ENCODE data around the gene KRTAP5-2. TPM values are rescaled to one million over a fixed set of nuclear protein-coding genes. Genes with fewer than 3 reads are reported as not detected.
A peak's percentile ranks its signal among the peaks of the same experiment; 100 is the strongest.
"Not testable (repeated sequence)": the region's sequence is repeated elsewhere in the genome, so short reads cannot be mapped to it uniquely, and the experiment has no call there.

KRTAP5-2 gene
- total RNA-seq, 1 donor from 2014 or later, result not detected

GRCh38 chr11:1623716-1624115, 25.6 kb upstream of the KRTAP5-2 start:
- Histone ChIP-seq H3K4me1 (no peaks in the 10 kb centered on the region), H3K27ac (no peak overlapping the region), H3K36me3 (no peaks in the 10 kb centered on the region), H3K27me3 (peaks cover 5% of the 10 kb centered on the region), H3K4me3 (no peak overlapping the region), H3K9me3 (no peaks in the 10 kb centered on the region)
- ATAC-seq, result peak; percentile 21
- intact Hi-C loops (cut with DNase I), result no loop called here
- TF ChIP-seq, protein P1, sequence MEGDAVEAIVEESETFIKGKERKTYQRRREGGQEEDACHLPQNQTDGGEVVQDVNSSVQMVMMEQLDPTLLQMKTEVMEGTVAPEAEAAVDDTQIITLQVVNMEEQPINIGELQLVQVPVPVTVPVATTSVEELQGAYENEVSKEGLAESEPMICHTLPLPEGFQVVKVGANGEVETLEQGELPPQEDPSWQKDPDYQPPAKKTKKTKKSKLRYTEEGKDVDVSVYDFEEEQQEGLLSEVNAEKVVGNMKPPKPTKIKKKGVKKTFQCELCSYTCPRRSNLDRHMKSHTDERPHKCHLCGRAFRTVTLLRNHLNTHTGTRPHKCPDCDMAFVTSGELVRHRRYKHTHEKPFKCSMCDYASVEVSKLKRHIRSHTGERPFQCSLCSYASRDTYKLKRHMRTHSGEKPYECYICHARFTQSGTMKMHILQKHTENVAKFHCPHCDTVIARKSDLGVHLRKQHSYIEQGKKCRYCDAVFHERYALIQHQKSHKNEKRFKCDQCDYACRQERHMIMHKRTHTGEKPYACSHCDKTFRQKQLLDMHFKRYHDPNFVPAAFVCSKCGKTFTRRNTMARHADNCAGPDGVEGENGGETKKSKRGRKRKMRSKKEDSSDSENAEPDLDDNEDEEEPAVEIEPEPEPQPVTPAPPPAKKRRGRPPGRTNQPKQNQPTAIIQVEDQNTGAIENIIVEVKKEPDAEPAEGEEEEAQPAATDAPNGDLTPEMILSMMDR (IDR thresholded peaks at IDR 0.05), result no peak
- no peak for DNase-seq

DNA sequence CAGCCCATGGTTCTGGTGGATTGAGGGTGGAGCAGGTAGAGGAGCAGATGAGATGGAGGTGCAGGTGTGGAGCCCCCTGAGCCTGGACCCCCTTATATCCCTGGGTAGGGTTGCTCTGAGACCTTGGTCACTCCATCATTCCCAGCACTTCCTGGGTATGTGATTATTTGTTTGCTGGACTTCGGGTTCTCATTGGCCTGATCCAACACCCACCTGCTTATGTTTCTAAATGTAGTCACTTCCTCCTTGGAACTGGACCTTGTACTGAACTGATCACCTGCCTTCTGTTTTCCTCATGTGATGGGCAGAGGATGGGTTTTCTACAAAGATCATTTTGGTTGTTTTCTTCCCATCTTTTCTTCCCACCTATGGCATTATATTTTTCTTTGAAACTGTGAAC, 24.0 kb upstream of the KRTAP5-2 start, which contains the start of gene KRTAP5-4:
Gene KRTAP5-4 (minus strand): TSS at position 53 of the 400 bp plus-strand sequence. CDS start 45 bp downstream, at position 8.
- no peaks in the 10 kb centered on the region for H3K4me1 ChIP-seq
- ATAC-seq (no peak), DNase-seq (no peak)
- H3K9me3 ChIP-seq, result no peaks in the 10 kb centered on the region
- peaks cover 7% of the 10 kb centered on the region for H3K27me3 ChIP-seq
- no peak within 1 kb of the TSS for H3K27ac ChIP-seq
- H3K4me3 ChIP-seq, result no peak within 1 kb of the TSS
- TF ChIP-seq, protein P1 (IDR thresholded peaks at IDR 0.05), result no peak
- H3K36me3 ChIP-seq, result no peaks in the 10 kb centered on the region
- intact Hi-C loops (cut with DNase I), result no loop called here

- H3K4me1 ChIP-seq, result no peaks in the 10 kb centered on the region
- intact Hi-C loops (cut with DNase I), result no loop called here
- H3K27ac ChIP-seq, result no peak overlapping the region
- DNase-seq, result no peak
- H3K9me3 ChIP-seq, result no peaks in the 10 kb centered on the region
- no peaks in the 10 kb centered on the region for H3K36me3 ChIP-seq
- H3K4me3 ChIP-seq, result no peak overlapping the region
- TF ChIP-seq, protein P1 (IDR thresholded peaks at IDR 0.05), result no peak
- peak; percentile 19 for ATAC-seq
- peaks cover 25% of the 10 kb centered on the region for H3K27me3 ChIP-seq
Observed at GRCh38 chr11:1619449-1619848, 21.4 kb upstream of the KRTAP5-2 start.

DNA sequence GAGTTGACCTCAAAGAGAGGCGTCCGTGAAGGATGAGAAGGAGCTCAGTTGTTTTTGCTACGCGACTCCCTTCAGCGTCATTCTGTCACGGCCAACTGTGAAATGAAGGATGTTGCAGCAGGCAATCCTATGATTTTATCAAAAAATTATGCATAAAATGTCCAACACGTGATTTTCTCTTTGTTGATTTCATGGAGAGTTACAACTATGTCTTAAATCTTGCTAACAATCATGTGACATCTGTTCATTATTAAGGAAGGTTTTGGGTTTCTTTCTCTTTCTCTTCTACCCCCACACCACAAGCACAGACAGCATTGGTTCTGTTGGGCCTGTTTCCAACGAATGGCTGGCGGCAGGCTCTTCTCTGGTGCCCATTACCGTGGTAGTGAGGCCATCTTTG, 20.1 kb upstream of the KRTAP5-2 start:
- H3K27ac ChIP-seq, result no peak overlapping the region
- intact Hi-C loops (cut with DNase I), result no loop called here
- no peaks in the 10 kb centered on the region for H3K4me1 ChIP-seq
- H3K36me3 ChIP-seq, result no peaks in the 10 kb centered on the region
- TF ChIP-seq, protein P1 (IDR thresholded peaks at IDR 0.05), result no peak
- no peaks in the 10 kb centered on the region for H3K9me3 ChIP-seq
- H3K4me3 ChIP-seq, result no peak overlapping the region
- peaks cover 25% of the 10 kb centered on the region for H3K27me3 ChIP-seq
- no peak for ATAC-seq
- DNase-seq, result no peak

DNA sequence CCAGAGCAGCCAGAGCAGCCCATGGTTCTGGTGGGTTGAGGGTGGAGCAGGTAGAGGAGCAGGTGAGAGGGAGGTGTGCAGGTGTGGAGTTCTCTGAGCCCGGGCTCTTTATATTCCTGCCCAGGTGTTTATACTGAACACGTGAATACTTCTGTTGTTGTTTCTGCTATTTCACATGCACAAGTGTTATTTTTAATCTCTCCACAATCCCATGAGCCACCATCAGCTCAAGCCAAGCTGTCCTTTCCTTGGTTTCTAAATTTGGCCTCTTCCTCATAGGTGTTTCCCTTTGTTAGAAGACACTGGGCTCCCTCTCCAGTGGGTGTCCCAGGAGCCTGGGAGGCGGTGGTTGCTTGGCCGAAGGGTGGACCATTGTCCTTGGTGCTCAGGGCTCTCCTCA, 10.3 kb upstream of the KRTAP5-2 start, which contains the start of gene KRTAP5-3:
Gene KRTAP5-3 (minus strand): TSS at position 101 of the 400 bp plus-strand sequence. CDS start 78 bp downstream, at position 23.
- DNase-seq (no peak), ATAC-seq (no peak)
- intact Hi-C loops (cut with DNase I), result no loop called here
- no peak within 1 kb of the TSS for H3K4me3 ChIP-seq
- no peaks in the 10 kb centered on the region for H3K36me3 ChIP-seq
- no peaks in the 10 kb centered on the region for H3K27me3 ChIP-seq
- TF ChIP-seq, protein P1 (IDR thresholded peaks at IDR 0.05), result no peak
- H3K27ac ChIP-seq, result no peak within 1 kb of the TSS
- H3K9me3 ChIP-seq, result no peaks in the 10 kb centered on the region
- no peaks in the 10 kb centered on the region for H3K4me1 ChIP-seq

DNA sequence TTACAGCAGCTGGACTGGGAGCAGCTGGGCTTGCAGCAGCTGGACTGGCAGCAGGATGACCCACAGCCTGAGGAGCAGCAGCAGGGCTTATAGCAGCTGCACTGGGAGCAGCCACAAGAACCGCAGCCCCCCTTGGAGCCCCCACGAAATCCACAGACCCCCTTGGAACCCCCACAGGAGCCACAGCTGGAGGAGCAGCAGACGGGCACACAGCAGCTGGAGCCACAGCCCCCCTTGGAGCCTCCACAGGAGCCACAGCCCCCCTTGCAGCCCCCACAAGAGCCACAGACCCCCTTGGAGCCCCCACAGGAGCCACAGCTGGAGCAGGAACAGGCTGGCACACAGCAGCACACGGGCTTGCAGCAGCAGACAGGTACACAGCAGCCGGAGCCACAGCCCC, 9.8 kb upstream of the KRTAP5-2 start:
- H3K27ac ChIP-seq; H3K27me3 ChIP-seq; H3K4me1 ChIP-seq; intact Hi-C loops (cut with DNase I); H3K4me3 ChIP-seq; H3K36me3 ChIP-seq; DNase-seq; ATAC-seq; H3K9me3 ChIP-seq: not testable (repeated sequence)

- peak; percentile 45 for ATAC-seq
- H3K4me1 ChIP-seq; H3K4me3 ChIP-seq; H3K27me3 ChIP-seq; H3K36me3 ChIP-seq; H3K27ac ChIP-seq; H3K9me3 ChIP-seq; intact Hi-C loops (cut with DNase I); DNase-seq: not testable (repeated sequence)
Observed at GRCh38 chr11:1607156-1607845, 9.2 kb upstream of the KRTAP5-2 start.

- intact Hi-C loops (cut with DNase I), result not testable (repeated sequence)
Observed at GRCh38 chr11:1605923-1606322, 7.8 kb upstream of the KRTAP5-2 start.

More at GRCh38 chr11:1605923-1606322, 7.8 kb upstream of the KRTAP5-2 start:
- not testable (repeated sequence) for H3K27ac ChIP-seq, H3K36me3 ChIP-seq, DNase-seq, H3K4me1 ChIP-seq, H3K9me3 ChIP-seq, H3K4me3 ChIP-seq, ATAC-seq, H3K27me3 ChIP-seq

All from upper lobe of right lung (tissue), 1 donor.